Tibial nerve (tissue), 4 donors: ENCODE data around the gene SLC34A3. TPM values are rescaled to one million over a fixed set of nuclear protein-coding genes. Genes with fewer than 3 reads are reported as not detected.

Experiments used
- DNase-seq, 2 donors: peaks; one replicate each; pipeline ENCODE4 v3.0.0-alpha.2; 2019; ENCODE audit warnings: low spot score in 2 of 2
- H3K27ac ChIP-seq, 4 donors: fragments of 200-600 bp; sonication (generic) in 3 of 4; one replicate each; pipeline ENCODE4 v1.5.1; 2017 to 2019; ENCODE audit warnings: mild to moderate bottlenecking in 1 of 4
- H3K27me3 ChIP-seq, 2 donors: fragments of 200-600 bp; sonication (generic) in 1 of 2; one replicate each; pipeline versions ENCODE4 v1.5.1 to v1.6.0; 2017 to 2019
- H3K36me3 ChIP-seq, 3 donors: fragments of 200-600 bp; sonication (generic); one replicate each; pipeline ENCODE4 v1.5.1; 2018 to 2019
- H3K4me1 ChIP-seq, 4 donors: fragments of 200-600 bp; sonication (generic) in 3 of 4; one replicate each; pipeline ENCODE4 v1.5.1; 2017 to 2019
- H3K4me3 ChIP-seq, 4 donors: fragments of 200-600 bp; sonication (generic) in 3 of 4; one replicate each; pipeline ENCODE4 v1.5.1; 2017 to 2019; ENCODE audit warnings: mild to moderate bottlenecking in 1 of 4, moderate library complexity in 1 of 4
- H3K9me3 ChIP-seq, 4 donors: fragments of 200-600 bp; sonication (generic) in 3 of 4; one replicate each; pipeline ENCODE4 v1.5.1; 2017 to 2019
- CTCF ChIP-seq, 5 experiments: fragments of 200-600 bp in 3 of 5; fragments of 450-650 bp in 2 of 5; sonication (generic) in 3 of 5; IDR thresholded peaks; one replicate each; pipeline ENCODE4 v1.5.1; 2016 to 2019; ENCODE audit warnings: antibody characterized with exemption in 5 of 5, mild to moderate bottlenecking in 3 of 5, moderate library complexity in 2 of 5
- EP300 ChIP-seq, 2 donors: sonication (generic); formaldehyde crosslinking; IDR thresholded peaks; one replicate each; pipeline ENCODE4 v1.6.1; 2017; ENCODE audit warnings: antibody characterized with exemption in 2 of 2, mild to moderate bottlenecking in 1 of 2
- POLR2A ChIP-seq, 2 donors: fragments of 450-650 bp; IDR thresholded peaks; one replicate each; pipeline ENCODE4 v1.6.1; 2017; ENCODE audit warnings: antibody characterized with exemption in 2 of 2, mild to moderate bottlenecking in 2 of 2, moderate library complexity in 2 of 2
- WGBS, 2 donors: methylation state at CpG; one replicate each; pipeline ENCODE4 v1.1.5; 2018; 5-methylcytosine and 5-hydroxymethylcytosine counted together
- total RNA-seq, 4 donors: library from RNA; depleted of rRNA; stranded (reverse); fragments of >200 nt; gene quantifications; one replicate each; pipeline ENCODE4 v1.1.0, GENCODE V29; 2016

Gene SLC34A3
- total RNA-seq, 4 donors from 2014 or later = not detected

- peaks cover 0 to 83% (median 11%) of the 10 kb centered on the region in 3 donors for H3K36me3 ChIP-seq
- TF ChIP-seq EP300 (IDR thresholded peaks at IDR 0.05) (no peak), CTCF (IDR thresholded peaks at IDR 0.05) (no peak), POLR2A (IDR thresholded peaks at IDR 0.05) (no peak)
Observed at GRCh38 chr9:137265496-137266161, 34.9 kb downstream of the SLC34A3 start.

GRCh38 chr9:137266162-137266527 lies 35.4 kb downstream of the SLC34A3 start:
- no peaks in the 10 kb centered on the region for H3K27me3 ChIP-seq
- H3K4me3 ChIP-seq = no peak overlapping the region
- H3K4me1 ChIP-seq = peaks cover 0 to 11% (median 3%) of the 10 kb centered on the region in 4 donors
- peaks cover 0 to 86% (median 11%) of the 10 kb centered on the region in 3 donors for H3K36me3 ChIP-seq
- H3K27ac ChIP-seq = no peak overlapping the region
- TF ChIP-seq EP300 (IDR thresholded peaks at IDR 0.05) (no peak), CTCF (IDR thresholded peaks at IDR 0.05) (no peak), POLR2A (IDR thresholded peaks at IDR 0.05) (no peak)
- DNase-seq = no peak
- H3K9me3 ChIP-seq = no peaks in the 10 kb centered on the region
- WGBS, 2 donors = 77 to 86% methylated on average over 9 to 10 of the region's 15 CpGs

More at GRCh38 chr9:137265496-137266161, 34.9 kb downstream of the SLC34A3 start:
- H3K27me3 ChIP-seq = no peaks in the 10 kb centered on the region
- H3K4me1 ChIP-seq = peaks cover 0 to 11% (median 3%) of the 10 kb centered on the region in 4 donors
- H3K4me3 ChIP-seq = no peak overlapping the region
- no peak for DNase-seq
- 90 to 94% methylated on average over 23 to 27 of the region's 29 CpGs for WGBS, 2 donors
- no peak overlapping the region for H3K27ac ChIP-seq
- H3K9me3 ChIP-seq = no peaks in the 10 kb centered on the region

GRCh38 chr9:137266585-137267453 lies 36.1 kb downstream of the SLC34A3 start:
- Histone ChIP-seq H3K27me3 (no peaks in the 10 kb centered on the region), H3K36me3 (peaks cover 0 to 93% (median 11%) of the 10 kb centered on the region in 3 donors), H3K9me3 (no peaks in the 10 kb centered on the region), H3K4me1 (peaks cover 0 to 11% (median 3%) of the 10 kb centered on the region in 4 donors), H3K27ac (no peak overlapping the region), H3K4me3 (no peak overlapping the region)
- no peak for DNase-seq
- TF ChIP-seq CTCF (IDR thresholded peaks at IDR 0.05) = no peak
- WGBS, 2 donors = 87 to 93% methylated on average over 30 to 32 of the region's 34 CpGs

- Histone ChIP-seq H3K4me1 (peaks cover 0 to 11% (median 1%) of the 10 kb centered on the region in 4 donors), H3K9me3 (no peaks in the 10 kb centered on the region), H3K4me3 (no peak overlapping the region), H3K27me3 (no peaks in the 10 kb centered on the region), H3K27ac (no peak overlapping the region), H3K36me3 (peaks cover 3 to 99% (median 21%) of the 10 kb centered on the region in 3 donors)
- DNase-seq = no peak
- TF ChIP-seq POLR2A (IDR thresholded peaks at IDR 0.05) (no peak), EP300 (IDR thresholded peaks at IDR 0.05) (no peak), CTCF (IDR thresholded peaks at IDR 0.05) (no peak)
- 89 to 92% methylated on average over 6 of the region's 6 CpGs for WGBS, 2 donors
Observed at GRCh38 chr9:137267933-137268355, 37.2 kb downstream of the SLC34A3 start.
